Esophagus squamous epithelium (tissue), 4 donors: Measurements from ENCODE around the gene DLG2.

Experiments used
- POLR2A ChIP-seq, 4 donors: fragments of 450-650 bp; IDR thresholded peaks; one replicate each; pipeline ENCODE4 v1.6.1; 2017; ENCODE audit warnings: antibody characterized with exemption in 4 of 4, mild to moderate bottlenecking in 4 of 4, moderate library complexity in 3 of 4
- TF ChIP-seq, protein P1 (sequence below), 6 experiments: fragments of 450-650 bp in 4 of 6; fragments of 200-600 bp in 2 of 6; sonication (generic) in 2 of 6; IDR thresholded peaks; one replicate each; pipeline ENCODE4 v1.5.1; 2016 to 2019; ENCODE audit warnings: antibody characterized with exemption in 6 of 6, mild to moderate bottlenecking in 4 of 6, moderate library complexity in 4 of 6

- no peak for TF ChIP-seq POLR2A (IDR thresholded peaks at IDR 0.05)
- TF ChIP-seq, protein P1, sequence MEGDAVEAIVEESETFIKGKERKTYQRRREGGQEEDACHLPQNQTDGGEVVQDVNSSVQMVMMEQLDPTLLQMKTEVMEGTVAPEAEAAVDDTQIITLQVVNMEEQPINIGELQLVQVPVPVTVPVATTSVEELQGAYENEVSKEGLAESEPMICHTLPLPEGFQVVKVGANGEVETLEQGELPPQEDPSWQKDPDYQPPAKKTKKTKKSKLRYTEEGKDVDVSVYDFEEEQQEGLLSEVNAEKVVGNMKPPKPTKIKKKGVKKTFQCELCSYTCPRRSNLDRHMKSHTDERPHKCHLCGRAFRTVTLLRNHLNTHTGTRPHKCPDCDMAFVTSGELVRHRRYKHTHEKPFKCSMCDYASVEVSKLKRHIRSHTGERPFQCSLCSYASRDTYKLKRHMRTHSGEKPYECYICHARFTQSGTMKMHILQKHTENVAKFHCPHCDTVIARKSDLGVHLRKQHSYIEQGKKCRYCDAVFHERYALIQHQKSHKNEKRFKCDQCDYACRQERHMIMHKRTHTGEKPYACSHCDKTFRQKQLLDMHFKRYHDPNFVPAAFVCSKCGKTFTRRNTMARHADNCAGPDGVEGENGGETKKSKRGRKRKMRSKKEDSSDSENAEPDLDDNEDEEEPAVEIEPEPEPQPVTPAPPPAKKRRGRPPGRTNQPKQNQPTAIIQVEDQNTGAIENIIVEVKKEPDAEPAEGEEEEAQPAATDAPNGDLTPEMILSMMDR (IDR thresholded peaks at IDR 0.05), result no peak
Measured at GRCh38 chr11:84144531-84144930, 1482.6 kb downstream of the DLG2 start.
